HG03439 (cell line): ENCODE data around the gene KIF5C.
"Not testable (repeated sequence)": the region's sequence is repeated elsewhere in the genome, so short reads cannot be mapped to it uniquely, and the experiment has no call there.

Source experiments
- ATAC-seq: cut with Tn5 transposase; IDR thresholded peaks from one replicate; pipeline ENCODE4 v1.9.1; 2021; ENCODE audit warnings: mild to moderate bottlenecking, moderate library complexity; ENCODE audit not compliant: unreplicated experiment

Gene KIF5C

GRCh38 chr2:148959745-148960144 lies 84.7 kb downstream of the KIF5C start:
- ATAC-seq = no peak

GRCh38 chr2:148960483-148960882 lies 85.5 kb downstream of the KIF5C start:
- no peak for ATAC-seq

GRCh38 chr2:148963461-148963860 lies 88.4 kb downstream of the KIF5C start:
- no peak for ATAC-seq

GRCh38 chr2:148965623-148966437 lies 90.8 kb downstream of the KIF5C start:
- no peak for ATAC-seq

- no peak for ATAC-seq
Measured at GRCh38 chr2:148966438-148966758, 91.4 kb downstream of the KIF5C start.

GRCh38 chr2:148967056-148967455 lies 92.0 kb downstream of the KIF5C start:
- ATAC-seq = no peak

- ATAC-seq = no peak
Measured at GRCh38 chr2:148967578-148967977, 92.6 kb downstream of the KIF5C start.

GRCh38 chr2:148968301-148968700 lies 93.3 kb downstream of the KIF5C start:
- no peak for ATAC-seq

- no peak for ATAC-seq
Measured at GRCh38 chr2:148968776-148969319, 93.8 kb downstream of the KIF5C start.

- ATAC-seq = no peak
Measured at GRCh38 chr2:148969659-148970061, 94.6 kb downstream of the KIF5C start.

GRCh38 chr2:148970385-148970784 lies 95.4 kb downstream of the KIF5C start:
- no peak for ATAC-seq

- peak; percentile 61 for ATAC-seq
Measured at GRCh38 chr2:148971547-148971946, 96.5 kb downstream of the KIF5C start.

- ATAC-seq = no peak
Measured at GRCh38 chr2:148974095-148974494, 99.1 kb downstream of the KIF5C start.

- no peak for ATAC-seq
Measured at GRCh38 chr2:148978026-148978685, 103.1 kb downstream of the KIF5C start.

- no peak for ATAC-seq
Measured at GRCh38 chr2:148978706-148979105, 103.7 kb downstream of the KIF5C start.

- no peak for ATAC-seq
Measured at GRCh38 chr2:148979164-148979918, 104.3 kb downstream of the KIF5C start.

- ATAC-seq = no peak
Measured at GRCh38 chr2:148979919-148980277, 104.9 kb downstream of the KIF5C start.

GRCh38 chr2:148980496-148980895 lies 105.5 kb downstream of the KIF5C start:
- not testable (repeated sequence) for ATAC-seq

- no peak for ATAC-seq
Measured at GRCh38 chr2:148981324-148981723, 106.3 kb downstream of the KIF5C start.

GRCh38 chr2:148981781-148982180 lies 106.8 kb downstream of the KIF5C start:
- ATAC-seq = no peak

- ATAC-seq = no peak
Measured at GRCh38 chr2:148982282-148982681, 107.3 kb downstream of the KIF5C start.

- no peak for ATAC-seq
Measured at GRCh38 chr2:148983896-148984295, 108.9 kb downstream of the KIF5C start.
